Breast epithelium (tissue), 3 donors: ENCODE data around the gene FCRL4.

Experiments used
- POLR2A ChIP-seq: fragments of 450-650 bp; IDR thresholded peaks from one replicate; pipeline ENCODE4 v1.6.1; 2016; ENCODE audit warnings: antibody characterized with exemption, mild to moderate bottlenecking, moderate library complexity
- POLR2AphosphoS5 ChIP-seq, 3 donors: sonication (generic); formaldehyde crosslinking; IDR thresholded peaks; one replicate each; pipeline ENCODE4 v1.6.1; 2017; ENCODE audit warnings: antibody characterized with exemption in 3 of 3
- TF ChIP-seq, protein P1 (sequence below), 3 donors: fragments of 450-650 bp; IDR thresholded peaks; one replicate each; pipeline ENCODE4 v1.5.1; 2016 to 2017; ENCODE audit warnings: antibody characterized with exemption in 3 of 3, mild to moderate bottlenecking in 3 of 3, moderate library complexity in 3 of 3

DNA sequence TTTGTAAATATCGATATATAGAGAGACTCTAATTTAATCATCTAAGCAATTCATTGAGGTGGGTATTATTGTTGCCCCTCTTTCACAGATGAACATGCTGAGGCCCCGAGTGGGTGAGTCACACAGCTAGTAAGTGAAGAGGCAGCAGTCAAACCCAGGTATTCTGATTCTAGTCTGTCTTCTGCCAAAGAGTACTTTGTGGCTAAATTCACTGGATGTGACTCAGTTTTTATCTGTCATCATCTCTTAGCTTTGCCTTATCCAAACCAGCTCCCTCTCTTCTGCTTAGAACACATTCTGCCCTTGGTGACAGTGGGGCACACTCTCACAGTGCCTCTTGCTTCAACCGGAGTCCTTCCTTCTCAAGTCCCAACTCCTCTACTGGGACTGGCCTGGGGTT lies 57.0 kb downstream of the FCRL4 start:
- no peak for TF ChIP-seq POLR2A
- TF ChIP-seq, protein P1, sequence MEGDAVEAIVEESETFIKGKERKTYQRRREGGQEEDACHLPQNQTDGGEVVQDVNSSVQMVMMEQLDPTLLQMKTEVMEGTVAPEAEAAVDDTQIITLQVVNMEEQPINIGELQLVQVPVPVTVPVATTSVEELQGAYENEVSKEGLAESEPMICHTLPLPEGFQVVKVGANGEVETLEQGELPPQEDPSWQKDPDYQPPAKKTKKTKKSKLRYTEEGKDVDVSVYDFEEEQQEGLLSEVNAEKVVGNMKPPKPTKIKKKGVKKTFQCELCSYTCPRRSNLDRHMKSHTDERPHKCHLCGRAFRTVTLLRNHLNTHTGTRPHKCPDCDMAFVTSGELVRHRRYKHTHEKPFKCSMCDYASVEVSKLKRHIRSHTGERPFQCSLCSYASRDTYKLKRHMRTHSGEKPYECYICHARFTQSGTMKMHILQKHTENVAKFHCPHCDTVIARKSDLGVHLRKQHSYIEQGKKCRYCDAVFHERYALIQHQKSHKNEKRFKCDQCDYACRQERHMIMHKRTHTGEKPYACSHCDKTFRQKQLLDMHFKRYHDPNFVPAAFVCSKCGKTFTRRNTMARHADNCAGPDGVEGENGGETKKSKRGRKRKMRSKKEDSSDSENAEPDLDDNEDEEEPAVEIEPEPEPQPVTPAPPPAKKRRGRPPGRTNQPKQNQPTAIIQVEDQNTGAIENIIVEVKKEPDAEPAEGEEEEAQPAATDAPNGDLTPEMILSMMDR (IDR thresholded peaks at IDR 0.05), result no peak
- TF ChIP-seq POLR2AphosphoS5 (IDR thresholded peaks at IDR 0.05), result no peak
